Neutrophil (primary cell): ENCODE results near the gene PEAK3.

Experiments
- H3K27ac ChIP-seq: fragments of 200-600 bp; sonication (generic); 2 replicates; pipeline ENCODE4 v1.5.1; 2016; ENCODE audit warnings: mild to moderate bottlenecking, moderate library complexity
- H3K27me3 ChIP-seq: fragments of 200-600 bp; sonication (generic); 2 replicates; pipeline ENCODE4 v1.6.0; 2016; ENCODE audit warnings: mild to moderate bottlenecking
- H3K36me3 ChIP-seq: fragments of 200-600 bp; sonication (generic); 2 replicates; pipeline ENCODE4 v1.5.1; 2017
- H3K4me1 ChIP-seq, 2 experiments: fragments of 200-600 bp in 1 of 2; sonication (generic) in 1 of 2; 1 replicate in 1 of 2; 2 replicates in 1 of 2; pipeline versions ENCODE4 v1.5.1 to v1.6.1; 2013 to 2016; ENCODE audit warnings: low read depth in 1 of 2, low read length in 1 of 2, mild to moderate bottlenecking in 1 of 2, moderate library complexity in 1 of 2; ENCODE audit not compliant: control insufficient read depth in 1 of 2, insufficient read depth in 1 of 2
- H3K4me3 ChIP-seq, 2 experiments: fragments of 200-600 bp in 1 of 2; sonication (generic) in 1 of 2; 1 replicate in 1 of 2; 2 replicates in 1 of 2; pipeline ENCODE4 v1.5.1; 2013 to 2016; ENCODE audit warnings: low read depth in 1 of 2, low read length in 1 of 2, mild to moderate bottlenecking in 1 of 2, moderate library complexity in 1 of 2
- H3K9me3 ChIP-seq: fragments of 200-600 bp; sonication (generic); 2 replicates; pipeline ENCODE4 v1.5.1; 2016
- CTCF ChIP-seq: fragments of 200-600 bp; sonication (generic); IDR thresholded peaks from 2 replicates; pipeline ENCODE4 v1.5.1; 2016; ENCODE audit warnings: antibody characterized with exemption

The PEAK3 gene

GRCh38 chr19:2269244-2270156, 12.5 kb downstream of the PEAK3 start:
- H3K4me3 ChIP-seq = peak overlapping the region; percentile 94 to 99

GRCh38 chr19:2268861-2269243, 13.1 kb downstream of the PEAK3 start:
- Histone ChIP-seq H3K4me1 (peaks cover 76 to 78% of the 10 kb centered on the region in 2 experiments), H3K27ac (peak overlapping the region; percentile 99), H3K27me3 (no peaks in the 10 kb centered on the region), H3K36me3 (peaks cover 29% of the 10 kb centered on the region), H3K9me3 (no peaks in the 10 kb centered on the region), H3K4me3 (peak overlapping the region; percentile 94 to 99)
- TF ChIP-seq CTCF = no peak

More at GRCh38 chr19:2269244-2270156, 12.5 kb downstream of the PEAK3 start:
- peak; percentile 64 for TF ChIP-seq CTCF
- H3K9me3 ChIP-seq = no peaks in the 10 kb centered on the region
- H3K27ac ChIP-seq = peak overlapping the region; percentile 99
- peaks cover 35% of the 10 kb centered on the region for H3K36me3 ChIP-seq
- no peaks in the 10 kb centered on the region for H3K27me3 ChIP-seq
- H3K4me1 ChIP-seq = peaks cover 78 to 79% of the 10 kb centered on the region in 2 experiments

GRCh38 chr19:2268480-2268830, 13.5 kb downstream of the PEAK3 start:
- H3K4me1 ChIP-seq = peaks cover 76 to 78% of the 10 kb centered on the region in 2 experiments
- H3K27me3 ChIP-seq = no peaks in the 10 kb centered on the region
- no peaks in the 10 kb centered on the region for H3K9me3 ChIP-seq
- no peak for TF ChIP-seq CTCF
- peak overlapping the region; percentile 94 to 99 for H3K4me3 ChIP-seq
- peak overlapping the region; percentile 99 for H3K27ac ChIP-seq
- peaks cover 25% of the 10 kb centered on the region for H3K36me3 ChIP-seq

- peaks cover 59% of the 10 kb centered on the region in 2 experiments for H3K4me1 ChIP-seq
- TF ChIP-seq CTCF = peak; percentile 21
- peaks cover 4% of the 10 kb centered on the region for H3K36me3 ChIP-seq
- H3K9me3 ChIP-seq = no peaks in the 10 kb centered on the region
- H3K27ac ChIP-seq = peak overlapping the region; percentile 99
- peak overlapping the region; percentile 22 to 38 for H3K4me3 ChIP-seq
- no peaks in the 10 kb centered on the region for H3K27me3 ChIP-seq
Measured at GRCh38 chr19:2266183-2266993, 15.6 kb downstream of the PEAK3 start.

- no peaks in the 10 kb centered on the region for H3K27me3 ChIP-seq
- H3K9me3 ChIP-seq = no peaks in the 10 kb centered on the region
- no peak overlapping the region for H3K27ac ChIP-seq
- H3K4me1 ChIP-seq = peaks cover 32 to 33% of the 10 kb centered on the region in 2 experiments
- H3K4me3 ChIP-seq = no peak overlapping the region
- TF ChIP-seq CTCF = peak; percentile 35
- no peaks in the 10 kb centered on the region for H3K36me3 ChIP-seq
Measured at GRCh38 chr19:2261438-2262172, 20.4 kb downstream of the PEAK3 start.
